ENCODE measurements around the gene CASP10.
"Not testable (repeated sequence)": the region's sequence is repeated elsewhere in the genome, so short reads cannot be mapped to it uniquely, and the experiment has no call there.

The CASP10 gene

GRCh38 chr2:201228912-201229290 lies 46.0 kb downstream of the CASP10 start:
- Mint-ChIP-seq H3K4me3 (no peak overlapping the region), H3K27ac (peak overlapping the region; percentile 71), H3K9me3 (no peaks in the 10 kb centered on the region), H3K4me1 (peaks cover 52% of the 10 kb centered on the region), H3K27me3 (no peaks in the 10 kb centered on the region), H3K36me3 (ENCODE audit: low read depth) (no peaks in the 10 kb centered on the region)
- ATAC-seq (no peak), DNase-seq (no peak)

GRCh38 chr2:201231781-201232466 lies 49.0 kb downstream of the CASP10 start:
- Mint-ChIP-seq H3K4me3 (peak overlapping the region; percentile 98), H3K36me3 (ENCODE audit: low read depth) (peaks cover 7% of the 10 kb centered on the region), H3K27me3 (no peaks in the 10 kb centered on the region), H3K4me1 (peaks cover 58% of the 10 kb centered on the region), H3K27ac (peak overlapping the region; percentile 95), H3K9me3 (no peaks in the 10 kb centered on the region)
- ATAC-seq (peak; percentile 50), DNase-seq (peak; percentile 93)

GRCh38 chr2:201232467-201232815 lies 49.5 kb downstream of the CASP10 start:
- peaks cover 12% of the 10 kb centered on the region for H3K36me3 Mint-ChIP-seq (ENCODE audit: low read depth)
- ATAC-seq = no peak
- H3K4me3 Mint-ChIP-seq = peak overlapping the region; percentile 98
- H3K4me1 Mint-ChIP-seq = peaks cover 59% of the 10 kb centered on the region
- peak overlapping the region; percentile 95 for H3K27ac Mint-ChIP-seq
- no peaks in the 10 kb centered on the region for H3K9me3 Mint-ChIP-seq
- no peaks in the 10 kb centered on the region for H3K27me3 Mint-ChIP-seq
- no peak for DNase-seq

- ATAC-seq = peak; percentile 96
- Mint-ChIP-seq H3K27ac (peak overlapping the region; percentile 95), H3K9me3 (no peaks in the 10 kb centered on the region), H3K36me3 (ENCODE audit: low read depth) (peaks cover 18% of the 10 kb centered on the region), H3K4me1 (peaks cover 59% of the 10 kb centered on the region), H3K27me3 (no peaks in the 10 kb centered on the region), H3K4me3 (peak overlapping the region; percentile 98)
- peak; percentile 86 for DNase-seq
Observed at GRCh38 chr2:201233192-201233811, 50.4 kb downstream of the CASP10 start.

GRCh38 chr2:201233812-201234662 lies 51.1 kb downstream of the CASP10 start:
- H3K4me1 Mint-ChIP-seq = peaks cover 52% of the 10 kb centered on the region
- peak; percentile 16 for ATAC-seq

GRCh38 chr2:201234663-201235135 lies 51.8 kb downstream of the CASP10 start:
- H3K27ac Mint-ChIP-seq = peak overlapping the region; percentile 95
- H3K9me3 Mint-ChIP-seq = no peaks in the 10 kb centered on the region
- DNase-seq (no peak), ATAC-seq (no peak)
- H3K36me3 Mint-ChIP-seq (ENCODE audit: low read depth) = peaks cover 23% of the 10 kb centered on the region
- H3K27me3 Mint-ChIP-seq = no peaks in the 10 kb centered on the region
- peak overlapping the region; percentile 98 for H3K4me3 Mint-ChIP-seq
- H3K4me1 Mint-ChIP-seq = peaks cover 51% of the 10 kb centered on the region

More at GRCh38 chr2:201233812-201234662, 51.1 kb downstream of the CASP10 start:
- Mint-ChIP-seq H3K27me3 (no peaks in the 10 kb centered on the region), H3K9me3 (no peaks in the 10 kb centered on the region), H3K4me3 (peak overlapping the region; percentile 98), H3K27ac (peak overlapping the region; percentile 95), H3K36me3 (ENCODE audit: low read depth) (peaks cover 18% of the 10 kb centered on the region)
- DNase-seq = peak; percentile 27

- no peaks in the 10 kb centered on the region for H3K9me3 Mint-ChIP-seq
- H3K4me1 Mint-ChIP-seq = peaks cover 54% of the 10 kb centered on the region
- H3K27ac Mint-ChIP-seq = peak overlapping the region; percentile 82
- DNase-seq = peak; percentile 38
- ATAC-seq = peak; percentile 20
- H3K27me3 Mint-ChIP-seq = no peaks in the 10 kb centered on the region
- peak overlapping the region; percentile 98 for H3K4me3 Mint-ChIP-seq
- H3K36me3 Mint-ChIP-seq (ENCODE audit: low read depth) = peaks cover 37% of the 10 kb centered on the region
Observed at GRCh38 chr2:201235860-201236811, 53.2 kb downstream of the CASP10 start.

GRCh38 chr2:201237486-201238123 lies 54.7 kb downstream of the CASP10 start:
- Mint-ChIP-seq H3K36me3 (ENCODE audit: low read depth) (peaks cover 46% of the 10 kb centered on the region), H3K27me3 (no peaks in the 10 kb centered on the region), H3K4me3 (no peak overlapping the region), H3K9me3 (no peaks in the 10 kb centered on the region), H3K27ac (peak overlapping the region; percentile 63), H3K4me1 (peaks cover 51% of the 10 kb centered on the region)
- DNase-seq (no peak), ATAC-seq (no peak)

- H3K4me1 Mint-ChIP-seq = peaks cover 48% of the 10 kb centered on the region
- H3K27ac Mint-ChIP-seq = peak overlapping the region; percentile 37
- H3K27me3 Mint-ChIP-seq, ATAC-seq, H3K9me3 Mint-ChIP-seq, H3K4me3 Mint-ChIP-seq, DNase-seq: not testable (repeated sequence)
- H3K36me3 Mint-ChIP-seq (ENCODE audit: low read depth) = peaks cover 46% of the 10 kb centered on the region
Observed at GRCh38 chr2:201239167-201239935, 56.4 kb downstream of the CASP10 start.

GRCh38 chr2:201242571-201243277 lies 59.8 kb downstream of the CASP10 start:
- H3K36me3 Mint-ChIP-seq (ENCODE audit: low read depth) = peaks cover 35% of the 10 kb centered on the region
- H3K27ac Mint-ChIP-seq = no peak overlapping the region
- H3K4me1 Mint-ChIP-seq = peaks cover 37% of the 10 kb centered on the region
- DNase-seq = no peak
- no peak for ATAC-seq
- no peaks in the 10 kb centered on the region for H3K27me3 Mint-ChIP-seq
- no peaks in the 10 kb centered on the region for H3K9me3 Mint-ChIP-seq
- no peak overlapping the region for H3K4me3 Mint-ChIP-seq

- no peaks in the 10 kb centered on the region for H3K9me3 Mint-ChIP-seq
- H3K4me3 Mint-ChIP-seq = no peak overlapping the region
- H3K4me1 Mint-ChIP-seq = peaks cover 41% of the 10 kb centered on the region
Observed at GRCh38 chr2:201244829-201245228, 61.9 kb downstream of the CASP10 start.

GRCh38 chr2:201246280-201246679 lies 63.3 kb downstream of the CASP10 start:
- ATAC-seq = no peak
- Mint-ChIP-seq H3K27ac (no peak overlapping the region), H3K4me1 (peaks cover 41% of the 10 kb centered on the region), H3K9me3 (peaks cover 4% of the 10 kb centered on the region), H3K4me3 (no peak overlapping the region), H3K36me3 (ENCODE audit: low read depth) (peaks cover 22% of the 10 kb centered on the region), H3K27me3 (no peaks in the 10 kb centered on the region)
- DNase-seq = no peak

More at GRCh38 chr2:201244829-201245228, 61.9 kb downstream of the CASP10 start:
- H3K36me3 Mint-ChIP-seq (ENCODE audit: low read depth) = peaks cover 27% of the 10 kb centered on the region
- H3K27me3 Mint-ChIP-seq = no peaks in the 10 kb centered on the region
- H3K27ac Mint-ChIP-seq = no peak overlapping the region
- ATAC-seq (no peak), DNase-seq (no peak)
